Measurements from ENCODE around the gene CDK14.
"Not testable (repeated sequence)": the region's sequence is repeated elsewhere in the genome, so short reads cannot be mapped to it uniquely, and the experiment has no call there.

Gene CDK14

GRCh38 chr7:90715067-90715466, 118.9 kb downstream of the CDK14 start:
- FAIRE-seq (no peak), DNase-seq (ENCODE audit: low spot score) (no peak)

- FAIRE-seq (peak; percentile 75), DNase-seq (ENCODE audit: low spot score) (no peak)
Observed at GRCh38 chr7:90717296-90718060, 121.4 kb downstream of the CDK14 start.

- no peak for DNase-seq (ENCODE audit: low spot score)
- FAIRE-seq = no peak
Observed at GRCh38 chr7:90719155-90719554, 123.0 kb downstream of the CDK14 start.

GRCh38 chr7:90720984-90721760, 125.1 kb downstream of the CDK14 start:
- DNase-seq (ENCODE audit: low spot score) = no peak
- no peak for FAIRE-seq

- no peak for FAIRE-seq
Observed at GRCh38 chr7:90721869-90722431, 125.8 kb downstream of the CDK14 start.

GRCh38 chr7:90723233-90723632, 127.1 kb downstream of the CDK14 start:
- DNase-seq (ENCODE audit: low spot score) (no peak), FAIRE-seq (no peak)

More at GRCh38 chr7:90721869-90722431, 125.8 kb downstream of the CDK14 start:
- DNase-seq (ENCODE audit: low spot score) = no peak

DNA sequence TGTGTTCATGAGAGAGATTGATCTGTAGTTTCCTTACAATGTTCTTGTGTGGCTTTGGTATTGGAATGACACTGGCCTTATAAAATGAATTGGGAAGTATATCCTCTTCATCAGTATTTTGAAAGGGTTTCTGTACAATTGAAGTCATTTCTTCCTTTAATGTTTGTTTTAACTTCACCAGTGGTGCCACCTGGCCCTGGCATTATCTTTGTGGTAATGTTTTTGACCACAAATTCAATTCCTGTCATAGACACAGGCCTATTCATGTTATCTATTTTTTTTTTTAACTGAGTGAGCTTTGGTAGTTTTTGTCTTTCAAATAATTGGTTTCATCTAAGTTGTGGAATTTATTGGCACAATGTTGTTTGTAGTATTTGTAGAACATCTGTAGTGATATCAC, 127.7 kb downstream of the CDK14 start:
- FAIRE-seq = peak; percentile 86
- no peak for DNase-seq (ENCODE audit: low spot score)

GRCh38 chr7:90726120-90726519, 130.0 kb downstream of the CDK14 start:
- FAIRE-seq (no peak), DNase-seq (ENCODE audit: low spot score) (no peak)

GRCh38 chr7:90726623-90727022, 130.5 kb downstream of the CDK14 start:
- FAIRE-seq = no peak

GRCh38 chr7:90727412-90727811, 131.3 kb downstream of the CDK14 start:
- no peak for DNase-seq (ENCODE audit: low spot score)

More at GRCh38 chr7:90726623-90727022, 130.5 kb downstream of the CDK14 start:
- DNase-seq (ENCODE audit: low spot score) = no peak

GRCh38 chr7:90728568-90728967, 132.4 kb downstream of the CDK14 start:
- DNase-seq (ENCODE audit: low spot score) = no peak
- no peak for FAIRE-seq

More at GRCh38 chr7:90727412-90727811, 131.3 kb downstream of the CDK14 start:
- FAIRE-seq = peak; percentile 25

GRCh38 chr7:90735611-90736280, 139.6 kb downstream of the CDK14 start:
- not testable (repeated sequence) for DNase-seq (ENCODE audit: low spot score); FAIRE-seq

GRCh38 chr7:90736316-90736715, 140.2 kb downstream of the CDK14 start:
- no peak for DNase-seq (ENCODE audit: low spot score)

GRCh38 chr7:90736968-90737939, 141.1 kb downstream of the CDK14 start:
- FAIRE-seq (no peak), DNase-seq (ENCODE audit: low spot score) (no peak)

More at GRCh38 chr7:90736316-90736715, 140.2 kb downstream of the CDK14 start:
- FAIRE-seq = no peak

DNA sequence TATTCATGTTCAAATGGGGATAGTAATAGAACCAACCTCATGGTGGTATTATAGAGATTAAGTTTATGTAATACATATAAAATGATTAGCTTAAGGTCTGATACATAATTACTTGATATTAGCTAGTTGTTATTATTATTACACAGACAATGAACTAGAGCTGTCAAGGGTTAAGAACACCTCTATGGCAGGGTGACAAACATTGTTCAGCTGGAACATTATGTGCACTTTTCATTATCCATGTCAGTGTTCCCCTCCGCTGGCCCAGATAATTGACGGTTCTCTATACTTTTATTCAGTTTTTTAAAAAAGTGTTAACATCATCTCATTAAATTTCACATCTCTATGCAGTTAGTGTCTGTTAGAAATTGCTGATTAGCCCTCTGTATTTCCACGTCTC, 142.1 kb downstream of the CDK14 start:
- FAIRE-seq (no peak), DNase-seq (ENCODE audit: low spot score) (no peak)

GRCh38 chr7:90739716-90740115, 143.6 kb downstream of the CDK14 start:
- no peak for DNase-seq (ENCODE audit: low spot score)
- FAIRE-seq = no peak

DNA sequence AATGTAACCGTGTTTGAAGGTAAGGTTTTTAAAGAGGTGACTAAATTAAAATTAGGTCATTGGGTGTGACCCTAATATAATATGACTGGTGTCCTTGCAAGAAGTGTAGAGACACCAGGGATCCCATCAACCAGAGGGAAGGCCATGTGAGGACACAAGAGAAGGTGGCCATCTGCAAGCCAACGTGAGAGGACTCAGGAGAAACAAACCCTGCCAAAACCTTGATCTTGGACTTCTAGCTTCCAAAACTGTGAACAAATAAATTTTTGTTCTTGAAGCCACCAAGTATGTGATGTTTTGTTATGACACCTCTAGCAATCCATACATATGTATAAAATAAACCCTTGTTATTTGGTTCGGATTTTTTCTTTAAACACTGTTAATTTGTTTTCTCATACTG, 144.3 kb downstream of the CDK14 start:
- FAIRE-seq (no peak), DNase-seq (ENCODE audit: low spot score) (no peak)

- DNase-seq (ENCODE audit: low spot score) (no peak), FAIRE-seq (peak; percentile 31)
Observed at GRCh38 chr7:90743626-90744025, 147.5 kb downstream of the CDK14 start.

DNA sequence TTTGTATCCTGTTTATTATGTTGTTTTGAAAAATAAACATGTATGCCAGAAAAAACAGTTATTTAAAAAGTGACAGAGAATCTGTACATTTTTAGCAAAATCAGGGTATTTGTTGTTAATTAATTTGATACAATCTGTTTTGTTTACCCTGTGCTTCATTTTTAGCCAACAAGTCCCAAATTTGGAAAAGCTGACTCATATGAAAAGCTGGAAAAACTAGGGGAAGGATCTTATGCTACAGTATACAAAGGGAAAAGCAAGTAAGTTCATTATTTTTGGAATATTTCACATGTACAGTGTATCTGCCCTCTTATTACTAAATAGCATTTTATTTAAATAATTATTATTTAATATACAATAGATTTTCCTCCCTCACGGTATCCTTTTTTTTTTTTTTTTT, 151.4 kb downstream of the CDK14 start:
- DNase-seq (ENCODE audit: low spot score) = no peak

GRCh38 chr7:90749262-90749661, 153.1 kb downstream of the CDK14 start:
- no peak for FAIRE-seq
- no peak for DNase-seq (ENCODE audit: low spot score)

More for the DNA sequence above, 151.4 kb downstream of the CDK14 start:
- FAIRE-seq = no peak

All from RCC 7860 (cell line).